ENCODE results near the gene SLCO4A1.

SLCO4A1 gene

DNA sequence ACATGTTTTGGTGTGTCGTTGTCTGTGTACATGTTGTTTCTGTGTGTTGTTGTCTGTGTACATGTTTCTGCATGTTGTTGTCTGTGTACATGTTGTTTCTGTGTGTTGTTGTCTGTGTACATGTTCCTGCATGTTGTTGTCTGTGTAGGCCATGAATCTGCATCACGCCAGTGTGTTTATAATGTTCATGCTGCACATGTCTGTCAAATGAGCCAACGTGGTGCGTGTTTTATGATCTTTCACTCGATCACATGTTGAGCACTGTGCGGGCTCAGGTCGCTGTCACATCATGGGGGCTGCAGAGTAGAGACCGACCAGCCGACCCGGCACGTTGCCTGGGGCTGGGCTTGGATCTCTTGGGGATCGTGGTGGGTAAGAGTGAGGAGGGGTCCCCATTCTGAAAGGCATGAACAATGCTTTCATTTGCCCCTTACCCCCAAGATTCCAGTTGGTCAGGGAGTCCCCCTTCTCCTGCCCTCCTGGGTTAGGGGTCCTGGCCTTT is 26.5 kb upstream of the SLCO4A1 start:
- no peak for DNase-seq
- H3K27ac ChIP-seq (ENCODE audit: insufficient read depth, low read length, poor library complexity, severe bottlenecking) = no peak overlapping the region
- H3K36me3 ChIP-seq (ENCODE audit: control insufficient read depth, insufficient read depth, low read length) = no peaks in the 10 kb centered on the region
- H3K4me1 ChIP-seq (ENCODE audit: control insufficient read depth, insufficient read depth, low read length, poor library complexity, severe bottlenecking) = peaks cover 13% of the 10 kb centered on the region
- H3K27me3 ChIP-seq (replicated peaks; ENCODE audit: control insufficient read depth, insufficient read depth, low read length, poor library complexity, severe bottlenecking) = no peaks in the 10 kb centered on the region
- no peak overlapping the region for H3K4me3 ChIP-seq (ENCODE audit: insufficient read depth, low read depth, low read length, poor library complexity, severe bottlenecking)
- no peaks in the 10 kb centered on the region for H3K9me3 ChIP-seq (ENCODE audit: control insufficient read depth, low read length)

- no peaks in the 10 kb centered on the region for H3K27me3 ChIP-seq (replicated peaks; ENCODE audit: control insufficient read depth, insufficient read depth, low read length, poor library complexity, severe bottlenecking)
- H3K9me3 ChIP-seq (ENCODE audit: control insufficient read depth, low read length) = no peaks in the 10 kb centered on the region
- no peak overlapping the region for H3K27ac ChIP-seq (ENCODE audit: insufficient read depth, low read length, poor library complexity, severe bottlenecking)
- H3K4me3 ChIP-seq (ENCODE audit: insufficient read depth, low read depth, low read length, poor library complexity, severe bottlenecking) = no peak overlapping the region
- H3K36me3 ChIP-seq (ENCODE audit: control insufficient read depth, insufficient read depth, low read length) = no peaks in the 10 kb centered on the region
- peak; percentile 34 to 44 (median 38) for DNase-seq
- H3K4me1 ChIP-seq (ENCODE audit: control insufficient read depth, insufficient read depth, low read length, poor library complexity, severe bottlenecking) = peaks cover 13% of the 10 kb centered on the region
Observed at GRCh38 chr20:62616728-62617621, 25.3 kb upstream of the SLCO4A1 start.

- no peaks in the 10 kb centered on the region for H3K36me3 ChIP-seq (ENCODE audit: control insufficient read depth, insufficient read depth, low read length)
- DNase-seq = peak; percentile 17 to 36 (median 24)
- H3K4me1 ChIP-seq (ENCODE audit: control insufficient read depth, insufficient read depth, low read length, poor library complexity, severe bottlenecking) = peaks cover 15% of the 10 kb centered on the region
- peak overlapping the region; percentile 37 for H3K27ac ChIP-seq (ENCODE audit: insufficient read depth, low read length, poor library complexity, severe bottlenecking)
- H3K4me3 ChIP-seq (ENCODE audit: insufficient read depth, low read depth, low read length, poor library complexity, severe bottlenecking) = no peak overlapping the region
- no peaks in the 10 kb centered on the region for H3K9me3 ChIP-seq (ENCODE audit: control insufficient read depth, low read length)
- no peaks in the 10 kb centered on the region for H3K27me3 ChIP-seq (replicated peaks; ENCODE audit: control insufficient read depth, insufficient read depth, low read length, poor library complexity, severe bottlenecking)
Observed at GRCh38 chr20:62617711-62618483, 24.4 kb upstream of the SLCO4A1 start.

DNA sequence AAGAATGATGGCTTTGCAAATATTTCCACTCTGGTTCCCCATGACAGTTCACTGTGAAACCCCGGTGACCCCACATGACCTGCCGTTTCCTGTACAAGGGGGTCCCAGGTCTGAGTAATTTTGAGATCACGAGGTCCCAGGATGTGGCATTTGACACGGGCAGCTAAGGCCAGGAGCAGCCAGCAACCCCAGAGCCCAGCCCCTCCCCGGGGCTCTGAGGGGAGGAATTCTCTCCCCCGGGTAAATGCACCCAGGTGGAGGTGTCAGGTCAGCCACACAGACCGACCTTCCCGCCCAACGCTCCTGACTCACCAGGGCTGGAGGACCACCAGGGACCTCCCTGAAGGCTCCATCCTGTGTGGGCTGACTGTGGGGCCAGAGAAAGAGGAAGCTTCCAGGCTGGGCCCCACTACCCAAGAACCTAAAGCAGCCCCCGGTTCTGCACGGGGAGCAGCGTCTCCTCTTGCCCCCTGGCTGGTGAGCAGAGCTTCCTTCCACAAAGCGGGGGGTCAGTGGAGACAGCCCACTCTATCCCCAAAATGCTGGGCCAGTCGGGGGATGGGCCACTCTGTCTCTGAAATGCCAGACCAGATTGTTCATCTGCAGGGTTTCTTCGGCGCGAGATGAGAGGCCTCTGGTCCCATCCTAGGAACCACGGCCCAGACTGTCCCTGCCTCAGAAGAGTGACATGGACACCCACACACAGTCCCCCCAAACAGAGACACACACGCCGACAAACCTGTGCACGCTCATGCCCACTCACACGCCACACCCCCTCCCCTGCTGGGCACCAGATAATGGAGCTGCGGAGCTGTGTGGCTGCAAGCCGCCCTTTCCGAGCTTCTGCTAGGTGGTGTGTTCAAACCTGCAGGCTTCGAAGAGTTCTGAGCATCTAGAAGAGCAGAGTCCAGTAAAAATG is 23.4 kb upstream of the SLCO4A1 start:
- no peaks in the 10 kb centered on the region for H3K27me3 ChIP-seq (replicated peaks; ENCODE audit: control insufficient read depth, insufficient read depth, low read length, poor library complexity, severe bottlenecking)
- no peaks in the 10 kb centered on the region for H3K36me3 ChIP-seq (ENCODE audit: control insufficient read depth, insufficient read depth, low read length)
- peaks cover 25% of the 10 kb centered on the region for H3K4me1 ChIP-seq (ENCODE audit: control insufficient read depth, insufficient read depth, low read length, poor library complexity, severe bottlenecking)
- no peak for DNase-seq
- no peak overlapping the region for H3K4me3 ChIP-seq (ENCODE audit: insufficient read depth, low read depth, low read length, poor library complexity, severe bottlenecking)
- H3K9me3 ChIP-seq (ENCODE audit: control insufficient read depth, low read length) = no peaks in the 10 kb centered on the region
- peak overlapping the region; percentile 37 for H3K27ac ChIP-seq (ENCODE audit: insufficient read depth, low read length, poor library complexity, severe bottlenecking)

DNA sequence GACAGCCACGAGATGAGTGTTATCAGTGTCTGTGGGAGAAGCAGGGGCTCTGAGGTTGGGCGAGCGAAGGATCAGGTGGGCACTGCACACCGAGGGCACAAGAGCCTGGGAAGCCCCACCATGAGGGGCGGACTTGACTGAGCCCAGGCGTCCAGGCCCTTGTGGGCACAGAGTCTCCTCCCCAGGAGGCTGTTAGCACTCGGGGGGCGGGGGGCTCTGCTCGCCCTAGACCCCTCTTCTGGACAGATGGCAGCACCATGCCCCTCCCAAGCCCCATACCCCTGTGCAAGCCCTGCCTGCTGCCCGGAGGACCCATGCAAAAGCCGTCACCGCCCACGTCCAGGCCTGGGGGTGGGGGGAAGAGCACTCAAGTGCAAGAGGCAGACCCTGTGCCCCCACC is 21.7 kb upstream of the SLCO4A1 start:
- H3K4me1 ChIP-seq (ENCODE audit: control insufficient read depth, insufficient read depth, low read length, poor library complexity, severe bottlenecking) = peaks cover 29% of the 10 kb centered on the region
- DNase-seq = no peak
- H3K36me3 ChIP-seq (ENCODE audit: control insufficient read depth, insufficient read depth, low read length) = no peaks in the 10 kb centered on the region
- no peak overlapping the region for H3K4me3 ChIP-seq (ENCODE audit: insufficient read depth, low read depth, low read length, poor library complexity, severe bottlenecking)
- no peaks in the 10 kb centered on the region for H3K9me3 ChIP-seq (ENCODE audit: control insufficient read depth, low read length)
- no peaks in the 10 kb centered on the region for H3K27me3 ChIP-seq (replicated peaks; ENCODE audit: control insufficient read depth, insufficient read depth, low read length, poor library complexity, severe bottlenecking)
- no peak overlapping the region for H3K27ac ChIP-seq (ENCODE audit: insufficient read depth, low read length, poor library complexity, severe bottlenecking)

DNA sequence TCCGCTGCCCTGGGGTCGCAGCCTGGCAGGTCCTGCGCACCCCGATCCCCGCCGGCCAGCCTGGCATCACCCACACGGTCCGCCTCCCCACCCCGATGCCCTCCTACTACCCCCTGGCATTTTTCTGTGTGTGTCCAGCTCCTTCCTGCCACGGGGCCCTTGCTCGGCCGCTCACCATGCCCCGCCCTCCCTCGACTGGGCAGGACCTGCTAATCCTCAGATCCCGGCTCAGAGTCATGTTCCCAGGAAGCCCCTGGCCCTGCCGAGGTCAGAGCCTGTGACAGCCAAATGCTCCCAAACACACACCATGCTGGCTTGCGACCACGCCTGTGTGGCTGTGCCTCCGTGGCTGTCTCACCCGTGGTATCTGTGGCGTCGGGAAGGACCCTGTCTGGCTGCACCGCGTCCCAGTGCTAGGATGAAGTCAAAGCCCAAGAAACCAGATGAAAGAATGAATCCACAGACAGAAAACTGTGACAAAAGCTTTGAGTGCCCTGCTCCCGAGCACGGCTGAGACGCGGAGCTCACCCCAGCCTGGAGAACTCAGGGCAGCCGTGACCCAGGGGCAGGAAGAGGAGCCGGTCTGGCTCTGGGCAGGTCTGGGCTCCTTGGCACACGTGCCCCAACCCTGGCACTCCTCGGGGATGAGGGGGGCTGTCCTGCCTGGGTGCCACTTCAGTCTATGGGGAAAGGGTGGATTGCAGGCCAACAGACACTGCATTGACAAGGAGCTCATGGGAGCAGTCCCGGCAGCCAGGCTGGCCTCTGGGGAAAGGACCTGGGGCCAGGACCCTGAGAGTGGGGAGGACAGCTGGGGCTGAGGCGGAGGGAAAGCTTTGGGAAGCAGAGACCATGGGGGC is 20.8 kb upstream of the SLCO4A1 start:
- Histone ChIP-seq H3K27me3 (replicated peaks; ENCODE audit: control insufficient read depth, insufficient read depth, low read length, poor library complexity, severe bottlenecking) (no peaks in the 10 kb centered on the region), H3K9me3 (ENCODE audit: control insufficient read depth, low read length) (no peaks in the 10 kb centered on the region), H3K4me3 (ENCODE audit: insufficient read depth, low read depth, low read length, poor library complexity, severe bottlenecking) (no peak overlapping the region), H3K36me3 (ENCODE audit: control insufficient read depth, insufficient read depth, low read length) (no peaks in the 10 kb centered on the region), H3K4me1 (ENCODE audit: control insufficient read depth, insufficient read depth, low read length, poor library complexity, severe bottlenecking) (peaks cover 29% of the 10 kb centered on the region), H3K27ac (ENCODE audit: insufficient read depth, low read length, poor library complexity, severe bottlenecking) (no peak overlapping the region)
- no peak for DNase-seq

DNA sequence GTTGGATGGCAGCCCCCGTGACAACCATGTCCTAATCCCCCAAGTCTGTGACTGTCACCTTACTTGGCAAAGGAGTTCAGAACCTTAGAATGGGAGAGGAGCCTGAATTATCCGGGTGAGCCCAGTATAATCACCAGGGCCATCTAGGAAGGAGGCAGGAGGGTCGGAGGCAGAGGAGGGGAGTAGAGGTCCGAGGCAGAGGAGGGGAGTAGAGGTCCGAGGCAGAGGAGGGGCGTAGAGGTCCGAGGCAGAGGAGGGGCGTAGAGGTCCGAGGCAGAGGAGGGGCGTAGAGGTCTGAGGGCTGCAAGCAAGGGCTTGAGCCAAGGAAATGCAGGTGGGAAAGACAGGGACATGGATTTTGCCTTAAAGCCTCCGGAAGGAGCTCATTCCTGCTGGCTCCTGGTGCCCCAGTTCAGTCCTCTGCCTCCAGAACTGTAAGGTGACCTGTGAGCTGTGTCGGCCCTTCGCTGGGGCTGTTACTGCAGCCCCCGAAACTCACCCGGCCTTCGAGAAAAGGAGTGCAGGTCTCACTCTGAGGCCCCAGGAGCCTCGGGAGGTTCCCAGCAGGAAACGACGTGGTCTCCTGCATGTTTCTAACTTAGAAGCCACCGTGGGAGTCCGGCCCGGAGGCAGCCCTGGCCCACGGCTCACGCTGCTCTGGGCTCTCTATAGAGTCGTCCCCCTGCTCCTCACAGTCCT is 20.0 kb upstream of the SLCO4A1 start:
- no peaks in the 10 kb centered on the region for H3K27me3 ChIP-seq (replicated peaks; ENCODE audit: control insufficient read depth, insufficient read depth, low read length, poor library complexity, severe bottlenecking)
- DNase-seq = no peak
- H3K4me3 ChIP-seq (ENCODE audit: insufficient read depth, low read depth, low read length, poor library complexity, severe bottlenecking) = no peak overlapping the region
- no peaks in the 10 kb centered on the region for H3K9me3 ChIP-seq (ENCODE audit: control insufficient read depth, low read length)
- no peak overlapping the region for H3K27ac ChIP-seq (ENCODE audit: insufficient read depth, low read length, poor library complexity, severe bottlenecking)
- H3K36me3 ChIP-seq (ENCODE audit: control insufficient read depth, insufficient read depth, low read length) = no peaks in the 10 kb centered on the region
- peaks cover 29% of the 10 kb centered on the region for H3K4me1 ChIP-seq (ENCODE audit: control insufficient read depth, insufficient read depth, low read length, poor library complexity, severe bottlenecking)

- H3K4me1 ChIP-seq (ENCODE audit: control insufficient read depth, insufficient read depth, low read length, poor library complexity, severe bottlenecking) = peaks cover 23% of the 10 kb centered on the region
- no peak overlapping the region for H3K4me3 ChIP-seq (ENCODE audit: insufficient read depth, low read depth, low read length, poor library complexity, severe bottlenecking)
- no peak overlapping the region for H3K27ac ChIP-seq (ENCODE audit: insufficient read depth, low read length, poor library complexity, severe bottlenecking)
- no peak for DNase-seq
- no peaks in the 10 kb centered on the region for H3K36me3 ChIP-seq (ENCODE audit: control insufficient read depth, insufficient read depth, low read length)
- no peaks in the 10 kb centered on the region for H3K9me3 ChIP-seq (ENCODE audit: control insufficient read depth, low read length)
- no peaks in the 10 kb centered on the region for H3K27me3 ChIP-seq (replicated peaks; ENCODE audit: control insufficient read depth, insufficient read depth, low read length, poor library complexity, severe bottlenecking)
Observed at GRCh38 chr20:62622877-62623487, 19.3 kb upstream of the SLCO4A1 start.

Data from effector memory CD4-positive, alpha-beta T cell (primary cell).